HepG2 (cell line): ENCODE results near the gene CARS1. TPM values are rescaled to one million over a fixed set of nuclear protein-coding genes. Genes with fewer than 3 reads are reported as not detected.

Experiments used
- CAMTA2 ChIP-seq: sonication (generic); formaldehyde crosslinking; IDR thresholded peaks from 2 replicates; pipeline ENCODE4 v1.4.0; 2020; ENCODE audit warnings: mild to moderate bottlenecking, missing genetic modification reagents, borderline replicate concordance
- EED ChIP-seq: sonication (generic); formaldehyde crosslinking; IDR thresholded peaks from 2 replicates; pipeline ENCODE4 v1.5.0; 2020; ENCODE audit warnings: mild to moderate bottlenecking, missing genetic modification reagents
- MIER2 ChIP-seq: IDR thresholded peaks from 2 replicates; pipeline ENCODE4 v1.6.1; 2016; ENCODE audit warnings: missing biosample characterization, missing genetic modification reagents
- NFE2L1 ChIP-seq: sonication (generic); formaldehyde crosslinking; IDR thresholded peaks from 2 replicates; pipeline ENCODE4 v1.4.0; 2020; ENCODE audit warnings: missing genetic modification reagents, mild to moderate bottlenecking, borderline replicate concordance
- PTBP1 ChIP-seq: fragments of 200-400 bp; formaldehyde crosslinking; IDR thresholded peaks from 2 replicates; pipeline ENCODE4 v1.6.1; 2018; ENCODE audit warnings: low read length, low read depth; ENCODE audit not compliant: poor library complexity, severe bottlenecking
- THYN1 ChIP-seq: sonication (generic); formaldehyde crosslinking; IDR thresholded peaks from 2 replicates; pipeline ENCODE4 v1.8.1; 2023; ENCODE audit warnings: low read depth, mild to moderate bottlenecking, moderate library complexity, missing genetic modification reagents, borderline replicate concordance
- U2AF2 ChIP-seq: fragments of 200-400 bp; formaldehyde crosslinking; IDR thresholded peaks from 2 replicates; pipeline ENCODE4 v1.6.1; 2017; ENCODE audit warnings: low read depth, mild to moderate bottlenecking, low read length
- ZNF317 ChIP-seq: sonication (generic); formaldehyde crosslinking; IDR thresholded peaks from 2 replicates; pipeline ENCODE4 v1.5.0; 2020; ENCODE audit warnings: mild to moderate bottlenecking, missing genetic modification reagents
- ZNF550 ChIP-seq: sonication (generic); formaldehyde crosslinking; IDR thresholded peaks from 2 replicates; pipeline ENCODE4 v1.4.0; 2020; ENCODE audit warnings: mild to moderate bottlenecking, missing genetic modification reagents, borderline replicate concordance
- ZNF574 ChIP-seq: sonication (generic); formaldehyde crosslinking; IDR thresholded peaks from 2 replicates; pipeline ENCODE4 v1.4.0; 2020; ENCODE audit warnings: missing genetic modification reagents
- ZNF770 ChIP-seq: sonication (generic); formaldehyde crosslinking; IDR thresholded peaks from 2 replicates; pipeline ENCODE4 v1.5.0; 2020; ENCODE audit warnings: mild to moderate bottlenecking, missing genetic modification reagents
- ZNF850 ChIP-seq: sonication (generic); formaldehyde crosslinking; conservative IDR thresholded peaks from 2 replicates; pipeline ENCODE4 v1.9.0; 2021; ENCODE audit warnings: mild to moderate bottlenecking, missing genetic modification reagents
- polyA plus RNA-seq, 8 experiments: library from polyadenylated mRNA; depleted of rRNA in 3 of 8; stranded (reverse) in 7 of 8; unstranded in 1 of 8; fragments of >200 nt; fragmentation: Illumina TruSeq in 4 of 8; extraction: Trizol in 4 of 8; gene quantifications; 2 replicates each; pipeline versions ENCODE4 v1.2.1 to v1.2.3, GENCODE V29; 2011 to 2016; ENCODE audit warnings: low read depth in 4 of 8, missing spikeins in 1 of 8, mixed read lengths in 1 of 8; ENCODE audit not compliant: insufficient read depth in 1 of 8
- total RNA-seq, 5 experiments: library from RNA; depleted of rRNA; stranded (reverse); fragments of >200 nt; fragmentation: Illumina TruSeq; extraction: Trizol; gene quantifications; 2 replicates each; pipeline ENCODE4 v1.2.3, GENCODE V29; 2016; ENCODE audit warnings: low read depth in 1 of 5
- TF ChIP-seq, protein P1 (sequence below): sonication (generic); formaldehyde crosslinking; IDR thresholded peaks from 2 replicates; pipeline ENCODE4 v1.5.1; 2020; ENCODE audit warnings: mild to moderate bottlenecking, missing genetic modification reagents, moderate library complexity
- TF ChIP-seq, protein P2 (sequence below), 2 experiments: sonication (generic) in 1 of 2; formaldehyde crosslinking in 1 of 2; IDR thresholded peaks; 2 replicates each; pipeline versions ENCODE4 v1.4.0 to v1.6.1; 2018 to 2020; ENCODE audit warnings: missing genetic modification reagents in 2 of 2, borderline replicate concordance in 1 of 2, low read depth in 1 of 2, mild to moderate bottlenecking in 1 of 2, missing biosample characterization in 1 of 2
- TF ChIP-seq, protein P3 (sequence below): sonication (generic); formaldehyde crosslinking; IDR thresholded peaks from 2 replicates; pipeline ENCODE4 v1.4.0; 2020; ENCODE audit warnings: mild to moderate bottlenecking, missing genetic modification reagents

CARS1 gene
- total and polyA plus RNA-seq, 2 of the 13 experiments (the other 11 are each of a cell fraction or from before 2014, with no cell fraction given), result 33.8 to 47.0 TPM

GRCh38 chr11:3087821-3088800, 30.9 kb upstream of the CARS1 start (continued):
- TF ChIP-seq, protein P1, sequence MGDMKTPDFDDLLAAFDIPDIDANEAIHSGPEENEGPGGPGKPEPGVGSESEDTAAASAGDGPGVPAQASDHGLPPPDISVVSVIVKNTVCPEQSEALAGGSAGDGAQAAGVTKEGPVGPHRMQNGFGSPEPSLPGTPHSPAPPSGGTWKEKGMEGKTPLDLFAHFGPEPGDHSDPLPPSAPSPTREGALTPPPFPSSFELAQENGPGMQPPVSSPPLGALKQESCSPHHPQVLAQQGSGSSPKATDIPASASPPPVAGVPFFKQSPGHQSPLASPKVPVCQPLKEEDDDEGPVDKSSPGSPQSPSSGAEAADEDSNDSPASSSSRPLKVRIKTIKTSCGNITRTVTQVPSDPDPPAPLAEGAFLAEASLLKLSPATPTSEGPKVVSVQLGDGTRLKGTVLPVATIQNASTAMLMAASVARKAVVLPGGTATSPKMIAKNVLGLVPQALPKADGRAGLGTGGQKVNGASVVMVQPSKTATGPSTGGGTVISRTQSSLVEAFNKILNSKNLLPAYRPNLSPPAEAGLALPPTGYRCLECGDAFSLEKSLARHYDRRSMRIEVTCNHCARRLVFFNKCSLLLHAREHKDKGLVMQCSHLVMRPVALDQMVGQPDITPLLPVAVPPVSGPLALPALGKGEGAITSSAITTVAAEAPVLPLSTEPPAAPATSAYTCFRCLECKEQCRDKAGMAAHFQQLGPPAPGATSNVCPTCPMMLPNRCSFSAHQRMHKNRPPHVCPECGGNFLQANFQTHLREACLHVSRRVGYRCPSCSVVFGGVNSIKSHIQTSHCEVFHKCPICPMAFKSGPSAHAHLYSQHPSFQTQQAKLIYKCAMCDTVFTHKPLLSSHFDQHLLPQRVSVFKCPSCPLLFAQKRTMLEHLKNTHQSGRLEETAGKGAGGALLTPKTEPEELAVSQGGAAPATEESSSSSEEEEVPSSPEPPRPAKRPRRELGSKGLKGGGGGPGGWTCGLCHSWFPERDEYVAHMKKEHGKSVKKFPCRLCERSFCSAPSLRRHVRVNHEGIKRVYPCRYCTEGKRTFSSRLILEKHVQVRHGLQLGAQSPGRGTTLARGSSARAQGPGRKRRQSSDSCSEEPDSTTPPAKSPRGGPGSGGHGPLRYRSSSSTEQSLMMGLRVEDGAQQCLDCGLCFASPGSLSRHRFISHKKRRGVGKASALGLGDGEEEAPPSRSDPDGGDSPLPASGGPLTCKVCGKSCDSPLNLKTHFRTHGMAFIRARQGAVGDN (CRISPR knock-in tag), result peak; percentile 45; the same call in 1 of the 2 replicates
- no peak for TF ChIP-seq ZNF550 (CRISPR knock-in tag)
- 0 out of 2 replicates have a peak, but pooled peaks have one; percentile 36 for TF ChIP-seq EED (CRISPR knock-in tag)
- TF ChIP-seq ZNF850 (CRISPR knock-in tag), result no peak
- TF ChIP-seq, protein P2, sequence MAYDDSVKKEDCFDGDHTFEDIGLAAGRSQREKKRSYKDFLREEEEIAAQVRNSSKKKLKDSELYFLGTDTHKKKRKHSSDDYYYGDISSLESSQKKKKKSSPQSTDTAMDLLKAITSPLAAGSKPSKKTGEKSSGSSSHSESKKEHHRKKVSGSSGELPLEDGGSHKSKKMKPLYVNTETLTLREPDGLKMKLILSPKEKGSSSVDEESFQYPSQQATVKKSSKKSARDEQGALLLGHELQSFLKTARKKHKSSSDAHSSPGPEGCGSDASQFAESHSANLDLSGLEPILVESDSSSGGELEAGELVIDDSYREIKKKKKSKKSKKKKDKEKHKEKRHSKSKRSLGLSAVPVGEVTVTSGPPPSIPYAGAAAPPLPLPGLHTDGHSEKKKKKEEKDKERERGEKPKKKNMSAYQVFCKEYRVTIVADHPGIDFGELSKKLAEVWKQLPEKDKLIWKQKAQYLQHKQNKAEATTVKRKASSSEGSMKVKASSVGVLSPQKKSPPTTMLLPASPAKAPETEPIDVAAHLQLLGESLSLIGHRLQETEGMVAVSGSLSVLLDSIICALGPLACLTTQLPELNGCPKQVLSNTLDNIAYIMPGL (CRISPR knock-in tag; IDR thresholded peaks at IDR 0.05; ENCODE audit: borderline replicate concordance in 1 of 2, low read depth in 1 of 2), result no peak
- no peak for TF ChIP-seq MIER2
- TF ChIP-seq, protein P3, sequence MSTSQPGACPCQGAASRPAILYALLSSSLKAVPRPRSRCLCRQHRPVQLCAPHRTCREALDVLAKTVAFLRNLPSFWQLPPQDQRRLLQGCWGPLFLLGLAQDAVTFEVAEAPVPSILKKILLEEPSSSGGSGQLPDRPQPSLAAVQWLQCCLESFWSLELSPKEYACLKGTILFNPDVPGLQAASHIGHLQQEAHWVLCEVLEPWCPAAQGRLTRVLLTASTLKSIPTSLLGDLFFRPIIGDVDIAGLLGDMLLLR (CRISPR knock-in tag), result no peak
- no peak for TF ChIP-seq ZNF317 (CRISPR knock-in tag)
- peak; percentile 90 for TF ChIP-seq ZNF770 (CRISPR knock-in tag)
- TF ChIP-seq ZNF574, result peak; percentile 21; the same call in 1 of the 2 replicates
- no peak for TF ChIP-seq THYN1 (CRISPR knock-in tag)
- 0 out of 2 replicates have a peak, but pooled peaks have one; percentile 55 for TF ChIP-seq NFE2L1
- no peak for TF ChIP-seq U2AF2
- TF ChIP-seq PTBP1, result peak; percentile 16
- no peak for TF ChIP-seq CAMTA2 (CRISPR knock-in tag)
